IMR-90 (cell line): Measurements from ENCODE around the gene MAP1LC3A. TPM values are rescaled to one million over a fixed set of nuclear protein-coding genes. Genes with fewer than 3 reads are reported as not detected.

Experiments
- ATAC-seq: fragments of 200-7000 bp; cut with Tn5 transposase; 2 replicates; pipeline ENCODE4 v1.9.1; 2020; ENCODE audit warnings: low read depth, mild to moderate bottlenecking, moderate library complexity
- BruUV-seq: library from RNA; stranded (reverse); fragments of 400-500 nt; replicated peaks from 2 replicates; lab custom pipeline; 2021; lab: Mats Ljungman, UMichigan
- CTCF ChIA-PET: fragments of 300-600 bp; formaldehyde crosslinking; extraction: SDS; loops from one replicate; lab custom pipeline; 2021; ENCODE audit warnings: antibody characterized with exemption; lab: Yijun Ruan, JAX
- POLR2A ChIA-PET: fragments of 300-600 bp; sonication (Branson Sonifier 250); formaldehyde crosslinking; loops from one replicate; lab custom pipeline; 2022; ENCODE audit warnings: antibody characterized with exemption; ENCODE audit not compliant: unreplicated experiment; lab: Charles Lee
- DNase-seq: peaks from one replicate; pipeline ENCODE4 v3.0.0; 2013
- H2AFZ ChIP-seq: replicated peaks from 2 replicates; pipeline ENCODE3; 2013; ENCODE audit warnings: low read length, mild to moderate bottlenecking; ENCODE audit not compliant: poor library complexity
- H2AK5ac ChIP-seq: 2 replicates; pipeline ENCODE4 v1.6.1; 2013; ENCODE audit warnings: low read depth, low read length, inconsistent platforms
- H2AK9ac ChIP-seq: replicated peaks from 2 replicates; pipeline ENCODE3; 2013; ENCODE audit warnings: mild to moderate bottlenecking, low read depth, low read length, moderate library complexity; ENCODE audit not compliant: poor library complexity
- H2BK120ac ChIP-seq: 2 replicates; pipeline ENCODE4 v1.6.1; 2013; ENCODE audit warnings: low read depth, low read length, inconsistent platforms
- H2BK15ac ChIP-seq: 3 replicates; pipeline ENCODE4 v1.6.1; 2013; ENCODE audit warnings: low read depth, low read length, inconsistent platforms
- H2BK20ac ChIP-seq: 2 replicates; pipeline ENCODE4 v1.6.1; 2013; ENCODE audit warnings: low read depth, mild to moderate bottlenecking, inconsistent platforms, low read length, moderate library complexity
- H2BK5ac ChIP-seq: 2 replicates; pipeline ENCODE4 v1.6.1; 2013; ENCODE audit warnings: mild to moderate bottlenecking, low read depth, low read length, inconsistent platforms; ENCODE audit not compliant: poor library complexity, severe bottlenecking
- H3K14ac ChIP-seq: replicated peaks from 2 replicates; pipeline ENCODE4 v1.6.1; 2013; ENCODE audit warnings: low read depth, low read length, inconsistent platforms
- H3K18ac ChIP-seq: 2 replicates; pipeline ENCODE4 v1.6.1; 2013; ENCODE audit warnings: low read depth, low read length, control low read depth
- H3K23ac ChIP-seq: 2 replicates; pipeline ENCODE4 v1.6.1; 2013; ENCODE audit warnings: low read depth, low read length, inconsistent platforms
- H3K27ac ChIP-seq: 2 replicates; pipeline ENCODE4 v1.5.1; 2013; ENCODE audit warnings: mild to moderate bottlenecking, control low read depth, low read length; ENCODE audit not compliant: insufficient read depth
- H3K27me3 ChIP-seq: 2 replicates; pipeline ENCODE4 v1.6.1; 2013; ENCODE audit warnings: low read length; ENCODE audit not compliant: control insufficient read depth, insufficient read depth
- H3K36me3 ChIP-seq: 2 replicates; pipeline ENCODE4 v1.6.1; 2013; ENCODE audit warnings: low read length, mixed read lengths; ENCODE audit not compliant: control insufficient read depth, insufficient read depth
- H3K4ac ChIP-seq: 2 replicates; pipeline ENCODE4 v1.6.1; 2013; ENCODE audit warnings: low read depth, low read length, inconsistent platforms
- H3K4me1 ChIP-seq: 2 replicates; pipeline ENCODE4 v1.6.1; 2013; ENCODE audit warnings: low read length, mixed read lengths; ENCODE audit not compliant: control insufficient read depth, insufficient read depth
- H3K4me2 ChIP-seq: 2 replicates; pipeline ENCODE4 v1.6.1; 2013; ENCODE audit warnings: low read depth, mild to moderate bottlenecking, control low read depth, low read length, moderate library complexity
- H3K4me3 ChIP-seq: 2 replicates; pipeline ENCODE4 v1.5.1; 2013; ENCODE audit warnings: low read depth, mild to moderate bottlenecking, control low read depth, low read length, moderate library complexity; ENCODE audit not compliant: insufficient read depth
- H3K56ac ChIP-seq: 2 replicates; pipeline ENCODE4 v1.6.1; 2013; ENCODE audit warnings: low read length, inconsistent platforms; ENCODE audit not compliant: insufficient read depth; ENCODE audit errors: extremely low read depth
- H3K79me1 ChIP-seq, 2 experiments: 2 replicates each; pipeline ENCODE4 v1.6.1; 2013; ENCODE audit warnings: low read length in 2 of 2, inconsistent platforms in 1 of 2, low read depth in 1 of 2
- H3K9ac ChIP-seq: 2 replicates; pipeline ENCODE4 v1.6.1; 2013; ENCODE audit warnings: low read depth, low read length, control low read depth
- H3K9me1 ChIP-seq: 2 replicates; pipeline ENCODE4 v1.6.1; 2013; ENCODE audit warnings: low read length, inconsistent platforms; ENCODE audit not compliant: insufficient read depth
- H3K9me3 ChIP-seq: 2 replicates; pipeline ENCODE4 v1.6.1; 2013; ENCODE audit warnings: low read length; ENCODE audit not compliant: control insufficient read depth, insufficient read depth
- H4K20me1 ChIP-seq: 2 replicates; pipeline ENCODE4 v1.6.1; 2013; ENCODE audit warnings: low read length, inconsistent platforms; ENCODE audit not compliant: insufficient read depth
- H4K5ac ChIP-seq: 2 replicates; pipeline ENCODE4 v1.6.1; 2013; ENCODE audit warnings: mild to moderate bottlenecking, low read depth, low read length, control low read depth
- H4K8ac ChIP-seq, 2 experiments: 2 replicates each; pipeline ENCODE4 v1.6.1; 2013; ENCODE audit warnings: low read depth in 2 of 2, low read length in 2 of 2, control low read depth in 1 of 2, inconsistent platforms in 1 of 2
- H4K91ac ChIP-seq: 2 replicates; pipeline ENCODE4 v1.6.1; 2013; ENCODE audit warnings: low read depth, low read length, inconsistent platforms; ENCODE audit not compliant: insufficient read depth
- BHLHE40 ChIP-seq: fragments of 150-350 bp; IDR thresholded peaks from 2 replicates; pipeline ENCODE4 v1.6.1; 2016; ENCODE audit warnings: mild to moderate bottlenecking, low read depth, low read length
- CEBPB ChIP-seq: IDR thresholded peaks from 2 replicates; pipeline ENCODE4 v1.6.1; 2012; ENCODE audit warnings: low read depth, low read length, improper control_type of control experiment
- MXI1 ChIP-seq: IDR thresholded peaks from 2 replicates; pipeline ENCODE4 v1.6.1; 2012; ENCODE audit warnings: low read depth, mild to moderate bottlenecking, low read length, moderate library complexity, borderline replicate concordance
- POLR2A ChIP-seq: IDR thresholded peaks from 2 replicates; pipeline ENCODE4 v1.6.1; 2012; ENCODE audit warnings: mild to moderate bottlenecking, low read depth, low read length
- RFX5 ChIP-seq: IDR thresholded peaks from 2 replicates; pipeline ENCODE4 v1.8.0; 2012; ENCODE audit warnings: low read depth, mild to moderate bottlenecking, low read length, moderate library complexity
- SMC3 ChIP-seq: fragments of 150-350 bp; IDR thresholded peaks from 2 replicates; pipeline ENCODE4 v1.6.1; 2016; ENCODE audit warnings: low read depth, mild to moderate bottlenecking, antibody characterized with exemption, low read length, moderate library complexity
- WGBS, 2 experiments: methylation state at CpG; one replicate each; pipeline versions ENCODE4 v1.1.5 to v1.1.7; 2013; ENCODE audit warnings: missing lambda C conversion rate in 2 of 2; ENCODE audit not compliant: insufficient read length in 1 of 2; ENCODE audit errors: extremely low coverage in 2 of 2; 5-methylcytosine and 5-hydroxymethylcytosine counted together
- dilution Hi-C: fragments of 300-500 bp; cut with HindIII; formaldehyde crosslinking; loops from one replicate; pipeline ENCODE4 v1.14.3; 2018; ENCODE audit warnings: low sequenced_read_pairs; ENCODE audit not compliant: unreplicated experiment
- in situ Hi-C: fragments of 300-500 bp; cut with MboI; formaldehyde crosslinking; loops from 3 replicates; pipeline ENCODE4 v1.14.3; 2019; ENCODE audit warnings: low sequenced_read_pairs, inconsistent platforms, mixed read lengths
- intact Hi-C: fragments of 100-400 bp; cut with micrococcal nuclease; formaldehyde crosslinking; loops from 2 replicates; pipeline ENCODE4 v1.10.0; 2022
- polyA plus RNA-seq, 3 experiments: library from polyadenylated mRNA; depleted of rRNA; stranded (reverse); fragments of >200 nt; gene quantifications; 2 replicates each; pipeline ENCODE4 v1.2.3, GENCODE V29; 2012; ENCODE audit warnings: low replicate concordance in 1 of 3
- total RNA-seq: library from RNA; depleted of rRNA; stranded (reverse); fragments of >200 nt; gene quantifications from 2 replicates; pipeline ENCODE4 v1.2.3, GENCODE V29; 2012

MAP1LC3A gene
- total and polyA plus RNA-seq, 2 of the 4 experiments (the other 2 are of a cell fraction) = 10.0 to 39.7 TPM

DNA sequence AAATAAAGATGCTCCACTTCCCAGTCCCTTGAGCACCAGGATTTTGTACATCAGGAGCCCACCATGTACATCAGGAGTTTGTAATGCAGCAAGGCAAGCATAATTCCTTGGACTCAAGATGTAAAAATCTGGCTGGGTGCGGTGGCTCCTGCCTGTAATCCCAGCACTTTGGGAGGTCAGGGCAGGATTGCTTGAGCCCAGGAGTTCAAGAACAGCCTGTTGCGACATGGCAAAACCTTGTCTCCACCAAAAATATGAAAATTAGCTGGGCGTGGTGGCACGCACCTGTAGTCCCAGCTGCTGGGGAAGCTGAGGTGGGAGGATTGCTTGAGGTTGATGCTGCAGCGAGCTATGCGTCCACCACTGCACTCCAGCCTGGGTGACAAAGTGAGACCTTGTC is 16.1 kb upstream of the MAP1LC3A start:
- TF ChIP-seq POLR2A = no peak
- no peak for TF ChIP-seq BHLHE40
- TF ChIP-seq RFX5 = no peak
- TF ChIP-seq CEBPB = no peak
- TF ChIP-seq MXI1 = no peak
- no peak for TF ChIP-seq SMC3
- BruUV-seq = no TSS peak
- H3K36me3 ChIP-seq = peaks cover 31% of the 10 kb centered on the region
- intact Hi-C loops = no loop called here
- WGBS, 2 experiments = 100% methylated on average over 3 of the region's 6 CpGs; no CpG with 5 or more reads in 1 of the 2 experiments
- dilution Hi-C loops = no loop called here
- DNase-seq (no peak), ATAC-seq (no peak)
- H3K4me3 ChIP-seq = no peak overlapping the region
- H3K56ac ChIP-seq = no peak overlapping the region
- H3K4me2 ChIP-seq = no peak overlapping the region
- H4K91ac ChIP-seq = no peak overlapping the region
- in situ Hi-C loops = no loop called here
- no peak overlapping the region for H4K5ac ChIP-seq
- H2BK15ac ChIP-seq = no peak overlapping the region
- no peak overlapping the region for H3K27ac ChIP-seq
- no peak overlapping the region for H2AFZ ChIP-seq
- no peak overlapping the region for H2AK9ac ChIP-seq
- POLR2A ChIA-PET = no interaction called here
- H3K9ac ChIP-seq = no peak overlapping the region
- peaks cover 9% of the 10 kb centered on the region for H4K20me1 ChIP-seq
- peaks cover 4 to 19% of the 10 kb centered on the region in 2 experiments for H3K79me1 ChIP-seq
- no peak overlapping the region for H3K14ac ChIP-seq
- no peak overlapping the region for H4K8ac ChIP-seq
- no peak overlapping the region for H3K18ac ChIP-seq
- H3K4ac ChIP-seq = no peak overlapping the region
- no peaks in the 10 kb centered on the region for H3K4me1 ChIP-seq
- no peaks in the 10 kb centered on the region for H3K27me3 ChIP-seq
- H3K9me1 ChIP-seq = no peaks in the 10 kb centered on the region
- H3K9me3 ChIP-seq = no peaks in the 10 kb centered on the region
- CTCF ChIA-PET = no interaction called here
- H3K23ac ChIP-seq = no peak overlapping the region
- H2AK5ac ChIP-seq = no peak overlapping the region
- no peak overlapping the region for H2BK120ac ChIP-seq
- H2BK5ac ChIP-seq = no peak overlapping the region
- H2BK20ac ChIP-seq = no peak overlapping the region
